Fibroblast of lung (primary cell): ENCODE measurements around the gene AP1AR. TPM values are rescaled to one million over a fixed set of nuclear protein-coding genes. Genes with fewer than 3 reads are reported as not detected.

ENCODE experiments used
- DNase-seq, 2 donors: peaks; one replicate each; pipeline versions ENCODE4 v3.0.0 to v3.0.0-alpha.2; 2010; ENCODE audit warnings: low read depth in 2 of 2
- H2AFZ ChIP-seq: 2 replicates; pipeline ENCODE4 v1.5.1; 2012; ENCODE audit warnings: low read length, control low read depth, inconsistent platforms
- H3K27ac ChIP-seq: 2 replicates; pipeline ENCODE4 v1.5.1; 2011; ENCODE audit warnings: low read length, control low read depth; ENCODE audit not compliant: insufficient read depth
- H3K27me3 ChIP-seq: 2 replicates; pipeline ENCODE4 v1.5.1; 2011; ENCODE audit warnings: mild to moderate bottlenecking, low read length; ENCODE audit not compliant: control insufficient read depth, insufficient read depth
- H3K36me3 ChIP-seq: 2 replicates; pipeline ENCODE4 v1.5.1; 2011; ENCODE audit warnings: low read length; ENCODE audit not compliant: control insufficient read depth, insufficient read depth
- H3K4me1 ChIP-seq: 2 replicates; pipeline ENCODE4 v1.5.1; 2011; ENCODE audit warnings: low read length; ENCODE audit not compliant: control insufficient read depth, insufficient read depth; ENCODE audit errors: extremely low read depth
- H3K4me2 ChIP-seq: 2 replicates; pipeline ENCODE4 v1.5.1; 2011; ENCODE audit warnings: low read length, control low read depth; ENCODE audit not compliant: insufficient read depth; ENCODE audit errors: extremely low read depth
- H3K4me3 ChIP-seq, 4 experiments: fragments of 200-600 bp in 1 of 4; sonication (generic) in 1 of 4; replicated peaks in 1 of 4; 2 replicates each; pipeline ENCODE4 v1.5.1; 2011 to 2016; ENCODE audit warnings: low read length in 4 of 4, low read depth in 3 of 4, mild to moderate bottlenecking in 3 of 4, control low read depth in 2 of 4, inconsistent platforms in 1 of 4, mixed read lengths in 1 of 4; ENCODE audit not compliant: insufficient read depth in 1 of 4; ENCODE audit errors: control extremely low read depth in 1 of 4
- H3K79me2 ChIP-seq: 2 replicates; pipeline ENCODE4 v1.5.1; 2012; ENCODE audit warnings: mild to moderate bottlenecking, low read length, inconsistent platforms; ENCODE audit not compliant: control insufficient read depth, insufficient read depth
- H3K9ac ChIP-seq: 2 replicates; pipeline ENCODE4 v1.5.1; 2011; ENCODE audit warnings: mild to moderate bottlenecking, low read length, control low read depth; ENCODE audit not compliant: insufficient read depth
- H3K9me3 ChIP-seq: 2 replicates; pipeline ENCODE4 v1.5.1; 2012; ENCODE audit warnings: low read depth, low read length; ENCODE audit not compliant: control insufficient read depth, insufficient read depth
- H4K20me1 ChIP-seq: 2 replicates; pipeline ENCODE4 v1.5.1; 2011; ENCODE audit warnings: low read length; ENCODE audit not compliant: control insufficient read depth, insufficient read depth; ENCODE audit errors: extremely low read depth
- EZH2 ChIP-seq: IDR thresholded peaks from 2 replicates; pipeline ENCODE4 v1.5.1; 2012; ENCODE audit warnings: low read length, control low read depth, mild to moderate bottlenecking; ENCODE audit errors: missing control alignments
- polyA plus RNA-seq, 2 donors: library from polyadenylated mRNA; depleted of rRNA in 1 of 2; stranded (reverse) in 1 of 2; unstranded in 1 of 2; fragments of >200 nt; gene quantifications; 2 replicates each; pipeline ENCODE4 v1.2.1, GENCODE V29; 2011 to 2012; ENCODE audit warnings: missing spikeins in 1 of 2
- total RNA-seq: library from RNA; depleted of rRNA; stranded (reverse); fragments of >200 nt; gene quantifications from 2 replicates; pipeline ENCODE4 v1.2.1, GENCODE V29; 2014
- TF ChIP-seq, protein P1 (sequence below), 2 donors: IDR thresholded peaks in 1 of 2; conservative IDR thresholded peaks in 1 of 2; 1 replicate in 1 of 2; 2 replicates in 1 of 2; pipeline ENCODE4 v1.5.1; 2011 to 2012; ENCODE audit warnings: low read length in 2 of 2, control low read depth in 1 of 2, inconsistent platforms in 1 of 2, low read depth in 1 of 2, mild to moderate bottlenecking in 1 of 2

AP1AR gene
- total and polyA plus RNA-seq, 2 donors (not counting 1 experiment from before 2014, with no cell fraction given), result 8.4 to 30.9 TPM

DNA sequence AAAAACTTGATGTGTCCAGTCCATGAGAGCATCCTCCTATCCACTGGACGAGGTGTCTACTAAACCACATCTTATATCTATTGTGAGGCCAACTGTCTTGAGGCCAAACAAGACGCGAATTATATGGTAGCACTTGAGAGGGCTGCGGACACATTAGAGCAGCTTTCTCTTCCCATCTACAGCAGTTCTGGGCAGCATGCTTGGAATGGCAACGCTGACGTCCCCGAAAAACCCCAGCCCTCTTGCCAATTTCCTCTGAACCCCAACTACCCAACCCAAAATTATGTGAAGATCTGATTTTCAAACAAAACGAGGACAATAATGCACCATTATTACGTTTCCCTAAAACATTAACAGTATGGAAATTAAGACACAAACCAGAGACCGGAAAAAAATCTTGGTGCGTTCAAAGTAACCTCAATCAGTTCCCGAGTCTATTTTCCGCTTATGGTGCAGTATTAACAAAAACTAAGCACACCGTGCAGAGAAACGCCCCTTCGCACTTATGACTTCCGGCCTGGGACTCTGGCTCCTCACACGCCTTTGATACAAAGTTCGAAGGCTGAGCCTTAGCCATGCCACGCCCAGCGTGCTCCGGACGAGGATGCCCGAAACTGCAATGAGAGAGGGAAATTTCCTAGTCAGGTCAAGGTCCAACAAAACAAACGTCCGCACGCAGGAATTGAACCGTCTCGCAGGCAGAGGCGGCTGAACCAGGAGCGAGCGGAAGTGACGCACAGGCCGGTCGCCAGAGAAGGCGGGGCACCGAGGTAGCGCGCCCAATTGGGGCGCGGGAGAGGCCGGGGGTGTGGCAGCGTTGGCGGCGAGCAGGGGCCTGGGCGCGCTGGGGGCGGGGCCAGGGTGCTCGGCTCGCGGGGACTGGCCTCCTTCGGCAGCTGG is 458 bp upstream of the AP1AR start:
- peak overlapping the region; percentile 87 to 97 (median 93) for H3K4me3 ChIP-seq
- peaks cover 16% of the 10 kb centered on the region for H3K79me2 ChIP-seq
- no peaks in the 10 kb centered on the region for H3K27me3 ChIP-seq
- H3K4me1 ChIP-seq, result no peaks in the 10 kb centered on the region
- no peaks in the 10 kb centered on the region for H4K20me1 ChIP-seq
- no peaks in the 10 kb centered on the region for H3K36me3 ChIP-seq
- peak overlapping the region; percentile 87 for H3K4me2 ChIP-seq
- peak overlapping the region; percentile 93 for H3K27ac ChIP-seq
- H3K9me3 ChIP-seq, result no peaks in the 10 kb centered on the region
- TF ChIP-seq, protein P1, sequence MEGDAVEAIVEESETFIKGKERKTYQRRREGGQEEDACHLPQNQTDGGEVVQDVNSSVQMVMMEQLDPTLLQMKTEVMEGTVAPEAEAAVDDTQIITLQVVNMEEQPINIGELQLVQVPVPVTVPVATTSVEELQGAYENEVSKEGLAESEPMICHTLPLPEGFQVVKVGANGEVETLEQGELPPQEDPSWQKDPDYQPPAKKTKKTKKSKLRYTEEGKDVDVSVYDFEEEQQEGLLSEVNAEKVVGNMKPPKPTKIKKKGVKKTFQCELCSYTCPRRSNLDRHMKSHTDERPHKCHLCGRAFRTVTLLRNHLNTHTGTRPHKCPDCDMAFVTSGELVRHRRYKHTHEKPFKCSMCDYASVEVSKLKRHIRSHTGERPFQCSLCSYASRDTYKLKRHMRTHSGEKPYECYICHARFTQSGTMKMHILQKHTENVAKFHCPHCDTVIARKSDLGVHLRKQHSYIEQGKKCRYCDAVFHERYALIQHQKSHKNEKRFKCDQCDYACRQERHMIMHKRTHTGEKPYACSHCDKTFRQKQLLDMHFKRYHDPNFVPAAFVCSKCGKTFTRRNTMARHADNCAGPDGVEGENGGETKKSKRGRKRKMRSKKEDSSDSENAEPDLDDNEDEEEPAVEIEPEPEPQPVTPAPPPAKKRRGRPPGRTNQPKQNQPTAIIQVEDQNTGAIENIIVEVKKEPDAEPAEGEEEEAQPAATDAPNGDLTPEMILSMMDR (conservative IDR thresholded peaks at IDR 0.05 in 1 of 2, IDR thresholded peaks at IDR 0.05 in 1 of 2; ENCODE audit: low read depth in 1 of 2, low read length in 2 of 2), result no peak
- no peak for TF ChIP-seq EZH2
- peak overlapping the region; percentile 97 for H2AFZ ChIP-seq
- H3K9ac ChIP-seq, result peak overlapping the region; percentile 94
- DNase-seq, result peak; percentile 93 to 97

DNA sequence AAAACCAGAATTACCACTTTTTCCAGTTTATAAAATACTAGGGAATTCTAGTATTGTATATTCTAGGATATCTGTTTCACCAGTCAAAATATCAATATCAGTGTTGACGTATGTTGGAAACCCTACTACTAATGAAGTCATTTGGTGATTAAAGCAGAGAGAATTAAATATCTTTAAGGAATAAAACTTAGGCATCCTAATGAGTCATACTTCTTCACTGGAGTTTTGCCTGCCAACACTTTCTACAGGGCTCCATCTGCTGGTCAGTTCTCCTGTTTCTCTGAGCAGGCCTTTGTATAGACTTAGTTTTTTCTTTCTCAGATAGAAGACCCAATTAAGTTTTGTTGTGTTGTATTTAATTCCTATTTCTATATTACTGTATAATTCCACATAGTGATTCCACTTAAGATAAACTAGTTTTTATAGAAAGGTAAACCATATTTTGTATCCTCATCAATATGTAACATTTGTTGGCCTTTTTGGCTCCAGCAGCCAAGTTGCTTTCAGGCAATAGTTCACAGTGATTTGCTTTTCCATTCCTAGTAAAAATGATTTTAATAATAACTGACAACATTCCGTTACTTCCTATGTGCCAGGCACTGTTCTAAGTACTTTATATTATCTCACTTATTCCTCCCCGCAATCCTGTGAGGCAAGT is 3.5 kb downstream of the AP1AR start:
- Histone ChIP-seq H3K79me2 (peaks cover 16% of the 10 kb centered on the region), H3K9ac (no peak overlapping the region), H3K4me2 (no peak overlapping the region), H2AFZ (no peak overlapping the region), H3K9me3 (no peaks in the 10 kb centered on the region), H3K4me1 (no peaks in the 10 kb centered on the region), H3K27ac (no peak overlapping the region), H3K36me3 (no peaks in the 10 kb centered on the region), H3K4me3 (no peak overlapping the region), H3K27me3 (no peaks in the 10 kb centered on the region), H4K20me1 (no peaks in the 10 kb centered on the region)
- DNase-seq, result peak; percentile 83 to 93
- TF ChIP-seq, protein P1 (conservative IDR thresholded peaks at IDR 0.05 in 1 of 2, IDR thresholded peaks at IDR 0.05 in 1 of 2; ENCODE audit: low read depth in 1 of 2, low read length in 2 of 2), result peak; percentile 72 to 85
- TF ChIP-seq EZH2, result no peak

DNA sequence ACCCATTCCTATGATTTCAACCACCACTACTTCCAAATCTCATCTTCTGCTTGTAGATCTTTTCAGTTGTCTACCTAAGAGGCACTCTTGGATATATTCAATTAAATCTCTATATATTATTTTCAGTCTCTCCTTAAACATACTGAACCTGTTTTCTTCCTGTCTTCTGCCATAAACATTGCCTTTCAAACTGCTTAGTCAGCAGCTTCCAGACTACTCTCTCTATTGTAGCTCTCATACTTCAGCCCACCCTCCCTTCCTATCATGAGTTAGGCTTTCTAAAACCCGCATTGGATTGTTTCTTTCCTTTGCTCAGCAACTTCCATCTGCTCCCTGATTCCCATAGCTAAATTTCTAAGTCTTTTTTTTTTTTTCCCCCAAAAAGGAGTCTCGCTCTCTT is 4.5 kb downstream of the AP1AR start:
- no peak for TF ChIP-seq EZH2
- TF ChIP-seq, protein P1 (conservative IDR thresholded peaks at IDR 0.05 in 1 of 2, IDR thresholded peaks at IDR 0.05 in 1 of 2; ENCODE audit: low read depth in 1 of 2, low read length in 2 of 2), result no peak
- Histone ChIP-seq H3K79me2 (peaks cover 16% of the 10 kb centered on the region), H2AFZ (no peak overlapping the region)

More for the DNA sequence above, 4.5 kb downstream of the AP1AR start:
- Histone ChIP-seq H3K27ac (no peak overlapping the region), H3K36me3 (no peaks in the 10 kb centered on the region), H3K4me2 (no peak overlapping the region), H3K9me3 (no peaks in the 10 kb centered on the region), H3K27me3 (no peaks in the 10 kb centered on the region), H4K20me1 (no peaks in the 10 kb centered on the region), H3K4me3 (no peak overlapping the region), H3K4me1 (no peaks in the 10 kb centered on the region), H3K9ac (no peak overlapping the region)
- DNase-seq, result no peak
